B cell (primary cell): Measurements from ENCODE around the gene EXOSC9. TPM values are rescaled to one million over a fixed set of nuclear protein-coding genes. Genes with fewer than 3 reads are reported as not detected.
A peak's percentile ranks its signal among the peaks of the same experiment; 100 is the strongest.

Experiments
- ATAC-seq: fragments of 200-7000 bp; cut with Tn5 transposase; one replicate; pipeline ENCODE4 v1.10.0; 2021; ENCODE audit warnings: low read depth, mild to moderate bottlenecking, moderate number of reproducible peaks, moderate library complexity
- CTCF ChIA-PET: fragments of 350-600 bp; sonication (Branson Sonifier 250); formaldehyde crosslinking; loops from one replicate; lab custom pipeline; 2021; ENCODE audit warnings: antibody characterized with exemption, inconsistent platforms; lab: Charles Lee
- POLR2A ChIA-PET: fragments of 350-600 bp; sonication (Branson Sonifier 250); formaldehyde crosslinking; loops from one replicate; lab custom pipeline; 2021; ENCODE audit warnings: antibody characterized with exemption; lab: Charles Lee
- DNase-seq: peaks from one replicate; pipeline ENCODE4 v3.0.0; 2013
- H2AFZ ChIP-seq: 2 replicates; pipeline ENCODE4 v1.6.1; 2012; ENCODE audit warnings: mild to moderate bottlenecking, low read depth, low read length; ENCODE audit not compliant: insufficient read depth, poor library complexity, severe bottlenecking
- H3K27ac ChIP-seq, 2 donors: 1 replicate in 1 of 2; 2 replicates in 1 of 2; pipeline ENCODE4 v1.5.1; 2012 to 2013; ENCODE audit warnings: low read length in 2 of 2, mild to moderate bottlenecking in 2 of 2, moderate library complexity in 1 of 2
- H3K27me3 ChIP-seq, 4 experiments: fragments of 200-600 bp in 1 of 4; sonication (generic) in 1 of 4; replicated peaks in 1 of 4; 1 replicate in 2 of 4; 2 replicates in 2 of 4; pipeline versions ENCODE4 v1.6.1 to v1.7.0; 2013 to 2016; ENCODE audit warnings: low read length in 3 of 4, mild to moderate bottlenecking in 2 of 4, mixed read lengths in 1 of 4, moderate library complexity in 1 of 4; ENCODE audit not compliant: insufficient read depth in 4 of 4, control insufficient read depth in 3 of 4; ENCODE audit errors: control extremely low read depth in 1 of 4
- H3K36me3 ChIP-seq, 2 experiments: replicated peaks in 1 of 2; 1 replicate in 1 of 2; 2 replicates in 1 of 2; pipeline versions ENCODE4 v1.6.1 to v1.7.1; 2013; ENCODE audit warnings: low read length in 1 of 2; ENCODE audit not compliant: insufficient read depth in 2 of 2, control insufficient read depth in 1 of 2; ENCODE audit errors: control extremely low read depth in 1 of 2, extremely low read depth in 1 of 2
- H3K4me1 ChIP-seq, 2 donors: fragments of 200-600 bp in 1 of 2; sonication (generic) in 1 of 2; 1 replicate in 1 of 2; 2 replicates in 1 of 2; pipeline versions ENCODE4 v1.5.1 to v1.6.1; 2013 to 2017; ENCODE audit warnings: low read length in 2 of 2; ENCODE audit not compliant: control insufficient read depth in 2 of 2, insufficient read depth in 2 of 2
- H3K4me2 ChIP-seq: replicated peaks from 2 replicates; pipeline ENCODE3; 2012; ENCODE audit warnings: mild to moderate bottlenecking, low read depth, low read length; ENCODE audit not compliant: poor library complexity, severe bottlenecking
- H3K4me3 ChIP-seq, 5 experiments: fragments of 200-600 bp in 1 of 5; sonication (generic) in 1 of 5; 1 replicate in 3 of 5; 2 replicates in 2 of 5; pipeline versions ENCODE4 v1.5.1 to v1.7.0; 2011 to 2016; ENCODE audit warnings: low read length in 4 of 5, mild to moderate bottlenecking in 4 of 5, low read depth in 2 of 5, control low read depth in 1 of 5, moderate library complexity in 1 of 5; ENCODE audit not compliant: insufficient read depth in 1 of 5; ENCODE audit errors: control extremely low read depth in 1 of 5, extremely low read depth in 1 of 5
- H3K79me2 ChIP-seq: fragments of 200-600 bp; sonication (generic); one replicate; pipeline ENCODE4 v1.6.0; 2016; ENCODE audit warnings: low read length; ENCODE audit not compliant: control insufficient read depth, insufficient read depth
- H3K9ac ChIP-seq: fragments of 200-600 bp; sonication (generic); 2 replicates; pipeline ENCODE4 v1.6.1; 2017; ENCODE audit warnings: mild to moderate bottlenecking, low read length, moderate library complexity
- H3K9me3 ChIP-seq, 3 donors: one replicate each; pipeline versions ENCODE4 v1.6.1 to v1.7.1; 2013; ENCODE audit warnings: low read length in 2 of 3; ENCODE audit not compliant: control insufficient read depth in 2 of 3, insufficient read depth in 1 of 3; ENCODE audit errors: control extremely low read depth in 1 of 3
- H4K20me1 ChIP-seq: 2 replicates; pipeline ENCODE4 v1.6.0; 2012; ENCODE audit warnings: mild to moderate bottlenecking, low read length; ENCODE audit not compliant: insufficient read depth, control insufficient read depth, poor library complexity, severe bottlenecking
- H3K27ac Mint-ChIP-seq: one replicate; pipeline ENCODE4 v1.8.0; 2021; ENCODE audit warnings: mixed read lengths
- H3K27me3 Mint-ChIP-seq: one replicate; pipeline ENCODE4 v1.8.0; 2021; ENCODE audit warnings: mixed read lengths
- H3K4me1 Mint-ChIP-seq: one replicate; pipeline ENCODE4 v1.8.0; 2021; ENCODE audit warnings: mixed read lengths
- H3K4me3 Mint-ChIP-seq: one replicate; pipeline ENCODE4 v1.8.0; 2021; ENCODE audit warnings: mixed read lengths
- H3K9me3 Mint-ChIP-seq: one replicate; pipeline ENCODE4 v1.8.0; 2022; ENCODE audit warnings: mixed read lengths; ENCODE audit not compliant: insufficient read depth
- CTCF ChIP-seq: fragments of 200-600 bp; IDR thresholded peaks from one replicate; pipeline ENCODE4 v1.8.0; 2022; ENCODE audit warnings: antibody characterized with exemption, mild to moderate bottlenecking
- EZH2 ChIP-seq: IDR thresholded peaks from 2 replicates; pipeline ENCODE4 v1.6.1; 2012; ENCODE audit warnings: borderline replicate concordance, low read depth, mild to moderate bottlenecking, moderate library complexity, low read length; ENCODE audit not compliant: insufficient read depth, poor library complexity, severe bottlenecking
- WGBS: methylation state at CpG from one replicate; pipeline ENCODE4 v1.1.5; 2013; ENCODE audit warnings: missing lambda C conversion rate; ENCODE audit not compliant: insufficient coverage; 5-methylcytosine and 5-hydroxymethylcytosine counted together
- intact Hi-C: fragments of 100-400 bp; cut with micrococcal nuclease; formaldehyde crosslinking; loops from one replicate; pipeline ENCODE4 v1.10.0; 2022
- polyA plus RNA-seq: library from polyadenylated mRNA; depleted of rRNA; stranded (reverse); fragments of >200 nt; gene quantifications from 2 replicates; pipeline ENCODE4 v1.2.3, GENCODE V29; 2012
- total RNA-seq, 2 donors: library from RNA; stranded (reverse); fragments of 120-200 nt in 1 of 2; gene quantifications; 1 replicate in 1 of 2; 2 replicates in 1 of 2; pipeline versions ENCODE4 v1.2.3 to v1.2.4, GENCODE V29; 2013 to 2022

EXOSC9 gene
- total and polyA plus RNA-seq, 2 donors (not counting 1 experiment from before 2014, with no cell fraction given): 27.5 to 35.5 TPM

DNA sequence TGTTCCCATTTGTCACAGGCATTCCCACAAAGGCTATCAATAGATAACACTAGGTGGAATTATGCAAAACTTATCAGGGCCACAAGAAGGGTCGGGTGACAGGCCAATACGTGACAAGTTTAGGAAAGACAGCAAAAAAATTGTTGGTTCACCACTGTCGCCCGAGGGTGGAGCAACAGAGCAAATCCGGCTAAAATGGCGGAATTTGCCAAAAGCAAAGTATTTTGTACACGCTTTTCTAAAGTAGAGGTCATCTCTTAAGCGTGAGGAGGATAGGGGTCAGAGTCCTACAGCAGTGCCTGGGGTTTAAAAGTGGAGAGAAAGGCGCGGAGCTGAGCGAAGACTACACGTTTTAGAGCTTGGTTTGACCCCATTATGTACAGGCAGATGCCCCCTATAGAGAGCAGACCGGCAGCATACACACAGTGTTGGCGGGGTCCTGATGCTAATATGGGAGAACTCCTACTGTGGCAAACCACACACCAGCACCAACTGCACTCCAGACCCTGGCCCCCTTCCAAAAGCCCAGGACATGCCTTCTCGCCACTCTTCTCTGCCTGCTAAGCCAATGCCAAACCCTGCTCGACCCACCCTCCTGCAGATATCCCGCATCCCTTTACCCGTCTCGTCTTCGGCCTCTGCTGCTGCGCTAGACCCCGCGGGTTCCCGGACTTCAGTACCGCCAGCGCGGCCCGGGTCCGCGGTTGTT, 21.8 kb downstream of the EXOSC9 start:
- H3K27ac ChIP-seq: no peak overlapping the region
- H3K4me2 ChIP-seq: peak overlapping the region; percentile 100
- TF ChIP-seq EZH2 (no peak), CTCF (no peak)
- peak overlapping the region; percentile 11 for H3K27ac Mint-ChIP-seq
- H3K9me3 Mint-ChIP-seq: no peaks in the 10 kb centered on the region
- H3K4me3 ChIP-seq: peak overlapping the region; percentile 46 to 96 (median 74)
- no peaks in the 10 kb centered on the region for H3K27me3 ChIP-seq
- POLR2A ChIA-PET: no interaction called here
- H3K36me3 ChIP-seq: peaks cover 2 to 3% of the 10 kb centered on the region in 2 experiments
- H3K79me2 ChIP-seq: peaks cover 9% of the 10 kb centered on the region
- H3K4me1 Mint-ChIP-seq: peaks cover 16% of the 10 kb centered on the region
- CTCF ChIA-PET: no interaction called here
- H3K4me1 ChIP-seq: peaks cover 8 to 10% of the 10 kb centered on the region in 2 donors
- ATAC-seq (no peak), DNase-seq (peak; percentile 33)
- H3K4me3 Mint-ChIP-seq: peak overlapping the region; percentile 90
- intact Hi-C loops: loop anchor here (1.0 to 5.0 kb wide), 2 partner anchors 22 to 1099 kb away; partner anchors contain the start of genes EXOSC9 and NUDT6
- no peaks in the 10 kb centered on the region for H4K20me1 ChIP-seq
- peak overlapping the region; percentile 91 for H3K9ac ChIP-seq
- H3K9me3 ChIP-seq: no peaks in the 10 kb centered on the region
- WGBS: under 1% methylated on average over 26 of the region's 30 CpGs
- H2AFZ ChIP-seq: peak overlapping the region; percentile 91
- H3K27me3 Mint-ChIP-seq: no peaks in the 10 kb centered on the region
